Ishikawa (cell line): Measurements from ENCODE around the gene RPS5.

Experiments
- CREB1 ChIP-seq: IDR thresholded peaks from 2 replicates; pipeline ENCODE4 v1.6.1; 2012; ENCODE audit warnings: low read depth
- EP300 ChIP-seq: IDR thresholded peaks from 2 replicates; pipeline ENCODE4 v1.6.1; 2012; ENCODE audit warnings: borderline replicate concordance
- FOXM1 ChIP-seq: IDR thresholded peaks from 2 replicates; pipeline ENCODE4 v1.6.1; 2012; ENCODE audit warnings: low read depth, borderline replicate concordance
- MAX ChIP-seq: IDR thresholded peaks from 2 replicates; pipeline ENCODE4 v1.6.1; 2012
- REST ChIP-seq: IDR thresholded peaks from 2 replicates; pipeline ENCODE4 v1.6.1; 2012; ENCODE audit warnings: low read depth, mild to moderate bottlenecking
- TAF1 ChIP-seq: IDR thresholded peaks from 2 replicates; pipeline ENCODE4 v1.6.1; 2012; ENCODE audit warnings: low read depth, mild to moderate bottlenecking
- TEAD4 ChIP-seq: IDR thresholded peaks from 2 replicates; pipeline ENCODE4 v1.6.1; 2012
- USF1 ChIP-seq: IDR thresholded peaks from 2 replicates; pipeline ENCODE4 v1.6.1; 2012
- YY1 ChIP-seq: IDR thresholded peaks from 2 replicates; pipeline ENCODE4 v1.6.1; 2012; ENCODE audit warnings: low read depth
- ZBTB7A ChIP-seq: IDR thresholded peaks from 2 replicates; pipeline ENCODE4 v1.6.1; 2012; ENCODE audit warnings: low read depth

- peak; percentile 87 for TF ChIP-seq TAF1
- 0 out of 2 replicates have a peak, but pooled peaks have one; percentile 20 for TF ChIP-seq USF1
- no peak for TF ChIP-seq REST
- peak; percentile 97 for TF ChIP-seq MAX
- no peak for TF ChIP-seq EP300
- TF ChIP-seq CREB1, result peak; percentile 69; the same call in 1 of the 2 replicates
- TF ChIP-seq YY1, result peak; percentile 69
- TF ChIP-seq TEAD4, result 0 out of 2 replicates have a peak, but pooled peaks have one; percentile 7
- TF ChIP-seq FOXM1, result 0 out of 2 replicates have a peak, but pooled peaks have one; percentile 25
- no peak for TF ChIP-seq ZBTB7A
Measured at GRCh38 chr19:58400916-58401839, 14.1 kb downstream of the RPS5 start.
